Stimulated activated memory B cell treated with anti-CD40 and anti-IgM and Interleukin-4, amounts not matched to agents 10 μg/mL and 1 μg/mL and 100 μg/mL, for 72 hours (primary cell): ENCODE data around the gene PLA2G12B.
"Not testable (repeated sequence)": the region's sequence is repeated elsewhere in the genome, so short reads cannot be mapped to it uniquely, and the experiment has no call there.

Experiments
- ATAC-seq: fragments of 150-1000 bp; cut with Tn5 transposase; 2 replicates; pipeline ENCODE4 v1.10.0; 2021
- H3K27ac Mint-ChIP-seq: one replicate; pipeline ENCODE4 v1.8.0; 2022; ENCODE audit warnings: mild to moderate bottlenecking, mixed read lengths
- H3K27me3 Mint-ChIP-seq: one replicate; pipeline ENCODE4 v1.8.0; 2022; ENCODE audit warnings: mixed read lengths
- H3K36me3 Mint-ChIP-seq: one replicate; pipeline ENCODE4 v1.8.0; 2022; ENCODE audit warnings: mixed read lengths
- H3K4me1 Mint-ChIP-seq: one replicate; pipeline ENCODE4 v1.8.0; 2022; ENCODE audit warnings: mixed read lengths
- H3K4me3 Mint-ChIP-seq: one replicate; pipeline ENCODE4 v1.8.0; 2022; ENCODE audit warnings: mild to moderate bottlenecking, moderate library complexity, mixed read lengths
- H3K9me3 Mint-ChIP-seq: one replicate; pipeline ENCODE4 v1.8.0; 2022; ENCODE audit warnings: mixed read lengths

PLA2G12B gene, protein sequence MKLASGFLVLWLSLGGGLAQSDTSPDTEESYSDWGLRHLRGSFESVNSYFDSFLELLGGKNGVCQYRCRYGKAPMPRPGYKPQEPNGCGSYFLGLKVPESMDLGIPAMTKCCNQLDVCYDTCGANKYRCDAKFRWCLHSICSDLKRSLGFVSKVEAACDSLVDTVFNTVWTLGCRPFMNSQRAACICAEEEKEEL

DNA sequence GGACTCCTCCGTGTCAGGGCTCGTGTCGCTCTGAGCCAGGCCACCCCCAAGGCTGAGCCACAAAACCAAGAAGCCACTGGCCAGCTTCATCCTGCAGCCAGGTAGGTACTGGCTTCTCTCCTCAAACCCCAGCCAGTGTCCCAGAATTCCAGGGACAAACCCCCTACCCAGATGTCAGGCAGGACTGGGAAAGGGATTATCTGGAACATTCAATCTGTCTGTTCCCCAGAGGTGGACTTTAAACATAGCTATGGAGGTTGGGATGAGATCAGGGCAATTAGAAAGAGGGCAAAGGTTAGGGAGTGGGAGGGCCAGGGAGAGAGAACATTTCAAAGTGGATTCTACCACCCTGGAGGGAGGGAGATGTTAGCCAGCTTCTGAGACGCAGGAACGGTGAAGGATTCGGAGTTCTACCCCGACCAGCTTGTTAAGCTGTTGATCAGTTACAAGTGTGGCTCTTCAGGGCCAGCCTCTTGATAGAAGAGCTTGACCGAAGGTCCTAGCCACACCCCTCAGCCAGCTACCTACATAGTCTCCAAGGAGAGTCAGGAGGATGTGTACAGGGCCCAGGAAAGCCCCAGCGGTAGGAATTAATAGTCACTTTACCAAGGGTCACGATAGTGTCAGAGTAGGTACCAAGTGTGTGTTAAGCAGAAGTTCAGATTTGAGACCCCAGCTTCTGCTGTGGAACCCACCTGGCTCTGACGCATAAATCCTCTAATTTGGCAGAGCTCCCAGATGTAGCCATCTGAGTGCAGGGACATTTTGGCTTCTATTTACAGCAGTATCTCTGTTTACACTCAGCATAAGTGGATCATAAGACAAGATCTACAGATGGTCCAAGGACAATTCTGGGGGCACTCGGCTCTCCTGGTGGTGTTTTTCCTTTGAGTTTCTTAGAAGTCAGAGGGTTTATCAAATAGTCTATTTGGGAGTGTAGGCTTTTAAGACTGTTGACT lies at the start of gene PLA2G12B:
Gene PLA2G12B (minus strand): TSS at position 211 of the 959 bp plus-strand sequence. CDS start 121 bp downstream, at position 90.
- H3K27ac Mint-ChIP-seq = no peak within 1 kb of the TSS
- no peak within 1 kb of the TSS for H3K4me3 Mint-ChIP-seq
- ATAC-seq = no peak

DNA sequence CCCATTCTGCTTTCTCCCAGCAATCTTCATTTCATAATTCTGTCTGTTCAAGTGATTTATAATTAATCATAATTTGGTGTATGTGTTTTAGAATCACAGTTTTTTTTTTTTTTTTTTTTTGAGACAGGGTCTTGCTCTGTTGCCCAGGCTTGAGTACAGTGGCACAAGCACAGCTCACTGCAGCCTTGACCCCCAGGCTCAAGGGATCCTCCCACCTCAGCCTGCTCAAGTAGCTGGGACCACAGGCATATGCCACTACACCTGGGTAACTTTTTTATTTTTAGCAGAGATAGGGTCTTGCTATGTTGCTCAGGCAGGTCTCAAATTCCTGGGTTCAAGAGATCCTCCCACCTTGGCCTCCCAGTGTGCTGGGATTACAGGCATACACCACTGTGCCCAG lies 49.2 kb upstream of the PLA2G12B start:
- peaks cover 60% of the 10 kb centered on the region for H3K36me3 Mint-ChIP-seq
- no peak overlapping the region for H3K27ac Mint-ChIP-seq
- no peak overlapping the region for H3K4me3 Mint-ChIP-seq
- H3K4me1 Mint-ChIP-seq = no peaks in the 10 kb centered on the region
- no peaks in the 10 kb centered on the region for H3K9me3 Mint-ChIP-seq
- ATAC-seq = no peak
- H3K27me3 Mint-ChIP-seq = no peaks in the 10 kb centered on the region

More for the DNA sequence above, at the start of gene PLA2G12B:
- Mint-ChIP-seq H3K4me1 (no peaks in the 10 kb centered on the region), H3K36me3 (no peaks in the 10 kb centered on the region), H3K27me3 (peaks cover 7% of the 10 kb centered on the region), H3K9me3 (no peaks in the 10 kb centered on the region)

DNA sequence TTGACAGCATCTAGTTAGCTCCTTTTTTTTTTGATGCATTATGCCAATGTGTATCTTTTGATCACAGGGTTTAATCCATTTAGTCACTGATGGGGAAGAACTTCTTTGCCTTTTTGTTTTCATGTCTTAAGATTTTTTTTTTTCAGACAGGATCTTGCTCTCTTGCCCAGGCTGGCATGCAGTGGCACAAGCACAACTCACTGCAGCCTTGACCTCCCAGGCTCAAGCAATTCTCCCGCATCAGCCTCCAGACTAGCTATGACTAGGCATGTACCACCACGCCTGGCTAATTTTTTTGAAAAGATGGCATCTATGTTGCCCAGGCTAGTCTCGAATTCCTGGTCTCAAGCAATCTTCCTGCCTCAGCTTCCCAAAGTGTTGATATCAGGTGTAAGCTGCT lies 46.4 kb upstream of the PLA2G12B start:
- H3K4me3 Mint-ChIP-seq = no peak overlapping the region
- peaks cover 44% of the 10 kb centered on the region for H3K36me3 Mint-ChIP-seq
- H3K4me1 Mint-ChIP-seq = no peaks in the 10 kb centered on the region
- no peak for ATAC-seq
- H3K9me3 Mint-ChIP-seq = peaks cover 4% of the 10 kb centered on the region
- no peak overlapping the region for H3K27ac Mint-ChIP-seq
- H3K27me3 Mint-ChIP-seq = no peaks in the 10 kb centered on the region

GRCh38 chr10:72997099-72997498 lies 42.5 kb upstream of the PLA2G12B start:
- Mint-ChIP-seq H3K27me3 (no peaks in the 10 kb centered on the region), H3K9me3 (peaks cover 4% of the 10 kb centered on the region)
- ATAC-seq = no peak

GRCh38 chr10:72995459-72995858 lies 40.9 kb upstream of the PLA2G12B start:
- not testable (repeated sequence) for H3K27me3 Mint-ChIP-seq, ATAC-seq, H3K4me3 Mint-ChIP-seq, H3K4me1 Mint-ChIP-seq, H3K27ac Mint-ChIP-seq, H3K9me3 Mint-ChIP-seq
- H3K36me3 Mint-ChIP-seq = peaks cover 59% of the 10 kb centered on the region

More at GRCh38 chr10:72997099-72997498, 42.5 kb upstream of the PLA2G12B start:
- Mint-ChIP-seq H3K36me3 (peaks cover 58% of the 10 kb centered on the region), H3K27ac (no peak overlapping the region), H3K4me1 (no peaks in the 10 kb centered on the region), H3K4me3 (no peak overlapping the region)

- H3K27me3 Mint-ChIP-seq, H3K9me3 Mint-ChIP-seq, H3K4me3 Mint-ChIP-seq, ATAC-seq, H3K27ac Mint-ChIP-seq, H3K4me1 Mint-ChIP-seq: not testable (repeated sequence)
- H3K36me3 Mint-ChIP-seq = peaks cover 60% of the 10 kb centered on the region
Observed at GRCh38 chr10:72989771-72990170, 35.2 kb upstream of the PLA2G12B start.

GRCh38 chr10:72984618-72985017 lies 30.0 kb upstream of the PLA2G12B start:
- H3K4me3 Mint-ChIP-seq, ATAC-seq, H3K4me1 Mint-ChIP-seq, H3K27ac Mint-ChIP-seq: not testable (repeated sequence)
- Mint-ChIP-seq H3K9me3 (peaks cover 14% of the 10 kb centered on the region), H3K27me3 (peaks cover 16% of the 10 kb centered on the region), H3K36me3 (peaks cover 25% of the 10 kb centered on the region)

- Mint-ChIP-seq H3K9me3 (peaks cover 34% of the 10 kb centered on the region), H3K27me3 (peaks cover 42% of the 10 kb centered on the region), H3K36me3 (peaks cover 27% of the 10 kb centered on the region), H3K4me3 (no peak overlapping the region), H3K4me1 (no peaks in the 10 kb centered on the region), H3K27ac (no peak overlapping the region)
- ATAC-seq = no peak
Observed at GRCh38 chr10:72981882-72982529, 27.4 kb upstream of the PLA2G12B start.

DNA sequence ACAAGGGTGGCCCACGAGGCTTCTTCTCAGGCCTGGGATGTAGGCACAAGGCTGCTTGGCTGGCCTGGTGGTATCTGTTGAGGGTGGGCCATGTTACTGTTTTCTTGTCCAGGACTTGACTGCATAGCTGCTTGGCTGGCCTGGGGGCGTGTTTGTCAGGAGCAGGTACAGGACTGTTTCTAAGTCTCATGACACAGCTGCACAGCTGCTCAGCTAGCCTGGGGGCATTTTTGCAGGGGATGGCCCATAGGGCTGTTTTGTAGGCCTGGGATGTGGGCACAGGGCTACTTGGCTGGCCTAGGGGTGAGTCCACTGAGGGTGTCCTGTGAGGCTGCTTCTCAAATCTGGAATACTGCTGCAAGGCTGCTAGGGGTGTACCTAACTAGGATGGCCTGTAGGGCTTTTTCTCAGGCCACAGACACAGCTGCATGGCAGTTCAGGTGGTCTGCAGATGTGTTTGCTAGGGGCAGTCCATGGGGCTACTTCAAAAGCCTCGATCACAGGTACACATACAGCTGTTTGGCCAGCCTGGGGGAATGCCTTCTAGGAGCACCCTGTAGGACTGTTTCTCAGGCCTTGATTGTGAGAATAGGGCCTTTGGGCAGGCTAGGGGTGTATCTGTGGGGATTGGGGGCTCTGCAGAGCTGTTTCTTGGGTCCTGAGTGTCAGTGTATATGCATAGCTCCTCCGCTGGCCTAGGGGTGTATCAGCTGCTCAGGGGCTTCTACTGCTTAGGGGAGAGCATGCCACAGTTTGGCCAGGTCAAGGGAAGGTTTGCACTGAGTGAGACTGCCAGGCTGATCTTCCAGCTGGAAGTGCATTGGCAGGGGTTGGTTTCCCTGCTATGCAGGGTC lies 26.6 kb upstream of the PLA2G12B start:
- Mint-ChIP-seq H3K9me3 (peaks cover 37% of the 10 kb centered on the region), H3K4me1 (no peaks in the 10 kb centered on the region)
- no peak for ATAC-seq

GRCh38 chr10:72980348-72980747 lies 25.7 kb upstream of the PLA2G12B start:
- Mint-ChIP-seq H3K4me1 (no peaks in the 10 kb centered on the region), H3K36me3 (peaks cover 28% of the 10 kb centered on the region), H3K27ac (no peak overlapping the region), H3K9me3 (peaks cover 44% of the 10 kb centered on the region), H3K4me3 (no peak overlapping the region), H3K27me3 (peaks cover 51% of the 10 kb centered on the region)
- ATAC-seq = no peak

More for the DNA sequence above, 26.6 kb upstream of the PLA2G12B start:
- no peak overlapping the region for H3K4me3 Mint-ChIP-seq
- peaks cover 28% of the 10 kb centered on the region for H3K36me3 Mint-ChIP-seq
- peaks cover 44% of the 10 kb centered on the region for H3K27me3 Mint-ChIP-seq
- H3K27ac Mint-ChIP-seq = no peak overlapping the region

DNA sequence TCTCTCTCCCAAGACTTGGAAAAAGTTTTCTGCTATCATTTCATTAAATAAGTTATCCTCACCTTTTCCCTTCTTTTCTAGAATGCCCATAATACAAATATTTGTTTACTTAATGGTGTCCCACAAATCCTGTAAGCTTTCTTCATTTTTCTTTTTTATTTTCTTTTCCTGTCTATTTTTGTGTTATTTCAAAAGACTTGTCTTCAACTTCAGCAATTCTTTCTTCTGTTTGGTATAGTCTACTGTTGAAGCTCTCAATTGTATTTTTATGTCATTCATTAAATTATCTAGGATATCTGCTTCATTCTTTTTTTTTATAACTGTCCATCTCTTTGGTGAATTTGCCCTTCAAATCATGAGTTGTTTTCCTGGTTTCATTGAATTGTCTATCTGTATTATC lies 25.1 kb upstream of the PLA2G12B start:
- H3K27me3 Mint-ChIP-seq = peaks cover 57% of the 10 kb centered on the region
- ATAC-seq = no peak
- H3K4me1 Mint-ChIP-seq = no peaks in the 10 kb centered on the region
- H3K36me3 Mint-ChIP-seq = peaks cover 28% of the 10 kb centered on the region
- H3K9me3 Mint-ChIP-seq = peaks cover 45% of the 10 kb centered on the region
- no peak overlapping the region for H3K27ac Mint-ChIP-seq
- no peak overlapping the region for H3K4me3 Mint-ChIP-seq

GRCh38 chr10:72976886-72977285 lies 22.3 kb upstream of the PLA2G12B start:
- Mint-ChIP-seq H3K4me1 (no peaks in the 10 kb centered on the region), H3K27ac (no peak overlapping the region), H3K9me3 (peaks cover 40% of the 10 kb centered on the region), H3K27me3 (peaks cover 65% of the 10 kb centered on the region), H3K36me3 (peaks cover 23% of the 10 kb centered on the region), H3K4me3 (no peak overlapping the region)
- no peak for ATAC-seq

DNA sequence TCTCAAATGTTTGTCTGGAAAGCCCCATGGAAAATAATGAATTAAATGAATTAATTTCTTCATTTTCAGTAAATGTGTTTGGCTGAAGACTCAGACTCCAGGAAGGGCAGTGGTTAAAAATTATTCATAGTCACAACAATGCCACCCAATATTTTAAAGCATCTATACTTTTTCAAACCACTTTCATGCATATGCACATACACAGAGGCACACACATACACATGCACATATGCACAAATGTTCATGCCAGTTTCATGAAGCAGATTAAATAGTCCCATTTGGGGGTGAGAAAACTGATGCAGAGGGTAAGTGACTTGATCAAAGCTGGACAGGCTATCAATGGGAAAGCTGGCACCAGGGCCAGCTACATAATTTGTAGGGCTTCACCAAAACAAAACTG lies 1.4 kb upstream of the PLA2G12B start:
- Mint-ChIP-seq H3K9me3 (no peaks in the 10 kb centered on the region), H3K27me3 (no peaks in the 10 kb centered on the region), H3K36me3 (no peaks in the 10 kb centered on the region), H3K4me3 (no peak overlapping the region), H3K4me1 (no peaks in the 10 kb centered on the region), H3K27ac (no peak overlapping the region)
- ATAC-seq = no peak

GRCh38 chr10:72954230-72954595 lies 393 bp downstream of the PLA2G12B start:
- no peak for ATAC-seq
- Mint-ChIP-seq H3K27me3 (peaks cover 13% of the 10 kb centered on the region), H3K36me3 (no peaks in the 10 kb centered on the region), H3K27ac (no peak overlapping the region), H3K9me3 (no peaks in the 10 kb centered on the region), H3K4me1 (no peaks in the 10 kb centered on the region), H3K4me3 (no peak overlapping the region)

DNA sequence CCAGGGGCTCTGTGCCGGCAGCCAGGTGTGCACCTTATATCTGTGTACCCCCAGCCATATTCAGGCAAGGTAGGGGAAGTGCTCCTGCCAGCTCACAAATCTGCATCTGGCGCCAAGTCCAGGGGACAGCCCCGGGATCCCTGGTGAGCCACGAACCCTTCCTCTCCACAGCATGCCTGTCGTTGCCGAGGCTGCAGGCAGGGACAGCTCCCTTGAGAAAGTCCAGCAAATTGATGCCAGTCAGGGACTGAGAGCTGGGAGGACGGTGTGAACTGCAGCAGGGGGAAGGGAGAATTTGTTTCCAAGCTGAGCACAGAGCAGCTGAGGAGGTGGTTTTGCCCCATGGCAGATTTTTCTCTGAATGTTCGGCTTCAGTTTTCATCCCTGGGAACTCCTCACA lies 919 bp downstream of the PLA2G12B start:
- no peaks in the 10 kb centered on the region for H3K4me1 Mint-ChIP-seq
- no peak overlapping the region for H3K27ac Mint-ChIP-seq
- no peak for ATAC-seq
- H3K36me3 Mint-ChIP-seq = no peaks in the 10 kb centered on the region
- H3K27me3 Mint-ChIP-seq = peaks cover 17% of the 10 kb centered on the region
- no peak overlapping the region for H3K4me3 Mint-ChIP-seq
- no peaks in the 10 kb centered on the region for H3K9me3 Mint-ChIP-seq
